ENCODE results near the gene KRT6C.

- TF ChIP-seq POLR2AphosphoS5 (IDR thresholded peaks at IDR 0.05; ENCODE audit: low read depth, low read length) (no peak), POLR2A (IDR thresholded peaks at IDR 0.05; ENCODE audit: low read depth, low read length) (no peak), TAF1 (IDR thresholded peaks at IDR 0.05; ENCODE audit: borderline replicate concordance, low read depth, low read length) (no peak)
Observed at GRCh38 chr12:52427083-52427482, 46.5 kb downstream of the KRT6C start.
